IMR-90 (cell line): ENCODE results near the gene LFNG.

Experiments
- BHLHE40 ChIP-seq: fragments of 150-350 bp; IDR thresholded peaks from 2 replicates; pipeline ENCODE4 v1.6.1; 2016; ENCODE audit warnings: mild to moderate bottlenecking, low read depth, low read length
- CEBPB ChIP-seq: IDR thresholded peaks from 2 replicates; pipeline ENCODE4 v1.6.1; 2012; ENCODE audit warnings: low read depth, low read length, improper control_type of control experiment
- FOS ChIP-seq: fragments of 150-350 bp; IDR thresholded peaks from 2 replicates; pipeline ENCODE4 v1.6.1; 2016; ENCODE audit warnings: low read depth, low read length
- MAFK ChIP-seq: IDR thresholded peaks from 2 replicates; pipeline ENCODE4 v1.6.1; 2012; ENCODE audit warnings: low read depth, low read length, improper control_type of control experiment
- MXI1 ChIP-seq: IDR thresholded peaks from 2 replicates; pipeline ENCODE4 v1.6.1; 2012; ENCODE audit warnings: low read depth, mild to moderate bottlenecking, low read length, moderate library complexity, borderline replicate concordance
- POLR2A ChIP-seq: IDR thresholded peaks from 2 replicates; pipeline ENCODE4 v1.6.1; 2012; ENCODE audit warnings: mild to moderate bottlenecking, low read depth, low read length
- RAD21 ChIP-seq: IDR thresholded peaks from 2 replicates; pipeline ENCODE4 v1.6.1; 2012; ENCODE audit warnings: low read length, improper control_type of control experiment
- RCOR1 ChIP-seq: IDR thresholded peaks from 2 replicates; pipeline ENCODE4 v1.6.1; 2012; ENCODE audit warnings: mild to moderate bottlenecking, low read length, improper control_type of control experiment; ENCODE audit not compliant: insufficient replicate concordance
- RFX5 ChIP-seq: IDR thresholded peaks from 2 replicates; pipeline ENCODE4 v1.8.0; 2012; ENCODE audit warnings: low read depth, mild to moderate bottlenecking, low read length, moderate library complexity
- SMC3 ChIP-seq: fragments of 150-350 bp; IDR thresholded peaks from 2 replicates; pipeline ENCODE4 v1.6.1; 2016; ENCODE audit warnings: low read depth, mild to moderate bottlenecking, antibody characterized with exemption, low read length, moderate library complexity
- TF ChIP-seq, protein P1 (sequence below): conservative IDR thresholded peaks from 2 replicates; pipeline ENCODE4 v1.5.1; 2012; ENCODE audit warnings: mild to moderate bottlenecking, low read depth, low read length, improper control_type of control experiment
- TF ChIP-seq, protein P2 (sequence below): fragments of 150-350 bp; IDR thresholded peaks from 2 replicates; pipeline ENCODE4 v1.6.1; 2017; ENCODE audit warnings: mild to moderate bottlenecking, antibody characterized with exemption, low read length, low read depth

DNA sequence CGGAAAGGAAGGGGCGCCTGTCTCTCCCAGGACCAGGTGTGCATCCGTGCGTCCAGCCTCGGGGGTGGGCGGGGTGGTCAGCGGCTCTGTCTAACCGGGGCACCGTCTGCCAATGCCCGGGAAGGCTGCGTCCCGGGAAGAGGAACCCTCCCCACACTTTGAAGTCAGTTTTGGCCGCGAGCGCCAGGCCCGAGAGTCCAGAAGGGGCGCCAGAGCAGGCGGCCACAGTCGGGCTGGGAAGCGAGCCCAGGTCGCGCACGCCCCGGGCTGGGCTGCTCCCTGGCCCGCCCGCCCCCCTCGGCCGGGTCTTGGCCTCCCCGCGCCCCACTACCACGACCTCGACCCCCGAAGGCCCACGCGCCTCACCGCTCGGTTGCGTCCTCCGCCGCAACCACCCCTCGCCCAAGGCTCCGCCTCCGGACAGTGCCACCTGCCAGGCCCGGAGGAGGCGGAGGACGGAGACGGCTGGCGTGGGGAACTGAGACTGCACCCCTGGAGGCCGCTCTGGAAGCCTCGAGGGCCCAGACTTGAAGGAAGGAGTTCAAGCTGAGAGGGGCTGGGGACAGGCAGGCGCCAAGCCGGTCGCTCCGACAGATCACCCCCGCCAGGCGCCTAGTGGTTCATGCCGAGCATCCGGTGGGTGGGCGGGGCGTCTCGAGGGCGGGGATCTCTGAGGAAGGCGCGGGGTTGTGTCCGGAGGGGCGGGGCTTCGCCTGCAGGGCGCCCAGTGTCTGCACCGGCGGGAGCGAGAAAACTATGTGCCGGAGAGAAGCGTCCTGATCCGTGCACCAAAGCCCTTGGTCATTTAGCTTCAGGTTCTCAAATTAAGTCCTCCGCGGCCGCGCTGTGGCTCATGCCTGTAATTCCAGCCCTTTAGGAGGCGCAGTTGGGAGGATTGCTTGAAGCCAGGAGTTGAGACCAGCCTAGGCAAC is 35.8 kb downstream of the LFNG start, which contains the start of gene BRAT1:
- peak; percentile 66; the same call in 1 of the 2 replicates for TF ChIP-seq POLR2A
- TF ChIP-seq, protein P1, sequence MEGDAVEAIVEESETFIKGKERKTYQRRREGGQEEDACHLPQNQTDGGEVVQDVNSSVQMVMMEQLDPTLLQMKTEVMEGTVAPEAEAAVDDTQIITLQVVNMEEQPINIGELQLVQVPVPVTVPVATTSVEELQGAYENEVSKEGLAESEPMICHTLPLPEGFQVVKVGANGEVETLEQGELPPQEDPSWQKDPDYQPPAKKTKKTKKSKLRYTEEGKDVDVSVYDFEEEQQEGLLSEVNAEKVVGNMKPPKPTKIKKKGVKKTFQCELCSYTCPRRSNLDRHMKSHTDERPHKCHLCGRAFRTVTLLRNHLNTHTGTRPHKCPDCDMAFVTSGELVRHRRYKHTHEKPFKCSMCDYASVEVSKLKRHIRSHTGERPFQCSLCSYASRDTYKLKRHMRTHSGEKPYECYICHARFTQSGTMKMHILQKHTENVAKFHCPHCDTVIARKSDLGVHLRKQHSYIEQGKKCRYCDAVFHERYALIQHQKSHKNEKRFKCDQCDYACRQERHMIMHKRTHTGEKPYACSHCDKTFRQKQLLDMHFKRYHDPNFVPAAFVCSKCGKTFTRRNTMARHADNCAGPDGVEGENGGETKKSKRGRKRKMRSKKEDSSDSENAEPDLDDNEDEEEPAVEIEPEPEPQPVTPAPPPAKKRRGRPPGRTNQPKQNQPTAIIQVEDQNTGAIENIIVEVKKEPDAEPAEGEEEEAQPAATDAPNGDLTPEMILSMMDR = peak; percentile 47
- peak; percentile 69 for TF ChIP-seq MXI1
- no peak for TF ChIP-seq RFX5
- TF ChIP-seq SMC3 = no peak
- no peak for TF ChIP-seq CEBPB
- TF ChIP-seq RAD21 = peak; percentile 21; the same call in 1 of the 2 replicates
- TF ChIP-seq RCOR1 = no peak
- peak; percentile 96 for TF ChIP-seq BHLHE40
- TF ChIP-seq, protein P2, sequence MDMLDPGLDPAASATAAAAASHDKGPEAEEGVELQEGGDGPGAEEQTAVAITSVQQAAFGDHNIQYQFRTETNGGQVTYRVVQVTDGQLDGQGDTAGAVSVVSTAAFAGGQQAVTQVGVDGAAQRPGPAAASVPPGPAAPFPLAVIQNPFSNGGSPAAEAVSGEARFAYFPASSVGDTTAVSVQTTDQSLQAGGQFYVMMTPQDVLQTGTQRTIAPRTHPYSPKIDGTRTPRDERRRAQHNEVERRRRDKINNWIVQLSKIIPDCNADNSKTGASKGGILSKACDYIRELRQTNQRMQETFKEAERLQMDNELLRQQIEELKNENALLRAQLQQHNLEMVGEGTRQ = no peak
- TF ChIP-seq FOS = no peak
- no peak for TF ChIP-seq MAFK
